ENCODE results near the gene LY6G6D.
A peak's percentile ranks its signal among the peaks of the same experiment; 100 is the strongest.

Gene LY6G6D

DNA sequence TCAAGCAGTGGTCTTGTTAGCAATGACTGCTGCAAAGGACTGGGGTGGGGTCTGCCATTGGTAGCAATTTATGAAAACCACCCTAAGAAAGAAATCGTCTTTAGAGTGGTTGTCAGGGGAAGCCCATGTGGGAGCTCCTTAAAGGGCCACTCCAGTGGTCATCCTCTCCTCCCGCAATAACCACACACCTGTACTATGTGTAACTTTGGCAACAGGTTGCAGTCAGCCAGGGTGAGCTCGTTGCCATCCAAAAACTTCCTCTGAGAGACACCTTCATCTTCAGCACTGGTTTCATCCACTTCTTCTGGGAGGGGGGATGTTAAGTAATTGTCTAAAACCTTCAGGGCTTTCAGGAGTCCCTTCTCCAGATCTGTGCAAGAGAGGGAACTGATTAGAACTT, 16.9 kb downstream of the LY6G6D start:
- TF ChIP-seq, protein P1, sequence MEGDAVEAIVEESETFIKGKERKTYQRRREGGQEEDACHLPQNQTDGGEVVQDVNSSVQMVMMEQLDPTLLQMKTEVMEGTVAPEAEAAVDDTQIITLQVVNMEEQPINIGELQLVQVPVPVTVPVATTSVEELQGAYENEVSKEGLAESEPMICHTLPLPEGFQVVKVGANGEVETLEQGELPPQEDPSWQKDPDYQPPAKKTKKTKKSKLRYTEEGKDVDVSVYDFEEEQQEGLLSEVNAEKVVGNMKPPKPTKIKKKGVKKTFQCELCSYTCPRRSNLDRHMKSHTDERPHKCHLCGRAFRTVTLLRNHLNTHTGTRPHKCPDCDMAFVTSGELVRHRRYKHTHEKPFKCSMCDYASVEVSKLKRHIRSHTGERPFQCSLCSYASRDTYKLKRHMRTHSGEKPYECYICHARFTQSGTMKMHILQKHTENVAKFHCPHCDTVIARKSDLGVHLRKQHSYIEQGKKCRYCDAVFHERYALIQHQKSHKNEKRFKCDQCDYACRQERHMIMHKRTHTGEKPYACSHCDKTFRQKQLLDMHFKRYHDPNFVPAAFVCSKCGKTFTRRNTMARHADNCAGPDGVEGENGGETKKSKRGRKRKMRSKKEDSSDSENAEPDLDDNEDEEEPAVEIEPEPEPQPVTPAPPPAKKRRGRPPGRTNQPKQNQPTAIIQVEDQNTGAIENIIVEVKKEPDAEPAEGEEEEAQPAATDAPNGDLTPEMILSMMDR (IDR thresholded peaks at IDR 0.05; ENCODE audit: borderline replicate concordance, insufficient read depth, low read depth, low read length): no peak
- no peak overlapping the region for H3K4me3 ChIP-seq (ENCODE audit: low read depth, low read length)

DNA sequence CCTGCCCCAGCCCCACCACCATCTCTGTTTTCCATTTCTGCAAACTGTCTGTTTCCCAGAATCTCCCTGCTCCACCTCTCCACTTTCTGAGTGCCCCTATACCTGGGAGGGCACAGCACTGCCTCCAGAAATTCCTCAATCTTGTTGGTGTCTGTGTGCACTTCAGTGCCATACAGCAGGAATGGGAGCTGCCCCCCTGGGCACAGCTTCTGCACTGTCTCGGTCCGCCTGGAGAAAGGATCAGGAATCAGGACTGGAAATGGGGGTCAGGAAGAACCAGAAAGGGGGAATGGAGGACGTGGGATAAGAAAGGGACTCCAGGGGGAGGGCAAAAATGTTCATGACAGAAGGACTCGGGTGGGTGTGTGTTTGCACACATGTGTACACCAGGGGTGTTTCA, 18.6 kb downstream of the LY6G6D start:
- TF ChIP-seq, protein P1 (IDR thresholded peaks at IDR 0.05; ENCODE audit: borderline replicate concordance, insufficient read depth, low read depth, low read length): no peak

DNA sequence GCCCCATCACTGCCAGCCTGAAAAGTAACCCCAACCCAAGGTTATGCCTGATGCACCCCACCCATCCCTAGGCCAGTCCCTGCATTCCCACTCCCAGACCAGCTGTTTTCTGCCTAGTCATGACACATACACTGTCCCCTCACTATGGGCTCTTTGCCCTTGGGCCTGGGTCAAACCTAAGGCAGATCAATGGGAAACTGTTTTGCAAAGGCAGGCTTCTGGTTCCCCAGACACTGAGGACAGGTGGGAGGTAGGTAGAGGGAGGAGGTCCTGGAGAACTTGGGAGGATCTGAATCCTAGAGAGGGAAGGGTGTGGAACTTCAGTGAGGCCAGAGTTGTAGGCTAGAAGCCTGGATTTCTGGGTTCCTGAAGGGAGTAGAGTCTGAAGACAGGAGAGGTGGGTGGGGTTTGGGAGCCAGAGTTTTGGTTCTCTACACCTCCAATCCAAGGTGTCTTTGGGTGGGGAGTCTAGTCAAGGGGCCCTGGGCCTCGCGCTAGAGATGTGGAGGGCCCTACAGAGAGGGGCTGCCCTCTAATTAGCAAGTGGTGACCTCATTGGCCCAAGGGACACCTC, 19.2 kb downstream of the LY6G6D start:
- TF ChIP-seq, protein P1 (IDR thresholded peaks at IDR 0.05; ENCODE audit: borderline replicate concordance, insufficient read depth, low read depth, low read length): no peak
- peak overlapping the region; percentile 64 for H3K4me3 ChIP-seq (ENCODE audit: low read depth, low read length)

More for the DNA sequence above, 18.6 kb downstream of the LY6G6D start:
- no peak overlapping the region for H3K4me3 ChIP-seq (ENCODE audit: low read depth, low read length)

DNA sequence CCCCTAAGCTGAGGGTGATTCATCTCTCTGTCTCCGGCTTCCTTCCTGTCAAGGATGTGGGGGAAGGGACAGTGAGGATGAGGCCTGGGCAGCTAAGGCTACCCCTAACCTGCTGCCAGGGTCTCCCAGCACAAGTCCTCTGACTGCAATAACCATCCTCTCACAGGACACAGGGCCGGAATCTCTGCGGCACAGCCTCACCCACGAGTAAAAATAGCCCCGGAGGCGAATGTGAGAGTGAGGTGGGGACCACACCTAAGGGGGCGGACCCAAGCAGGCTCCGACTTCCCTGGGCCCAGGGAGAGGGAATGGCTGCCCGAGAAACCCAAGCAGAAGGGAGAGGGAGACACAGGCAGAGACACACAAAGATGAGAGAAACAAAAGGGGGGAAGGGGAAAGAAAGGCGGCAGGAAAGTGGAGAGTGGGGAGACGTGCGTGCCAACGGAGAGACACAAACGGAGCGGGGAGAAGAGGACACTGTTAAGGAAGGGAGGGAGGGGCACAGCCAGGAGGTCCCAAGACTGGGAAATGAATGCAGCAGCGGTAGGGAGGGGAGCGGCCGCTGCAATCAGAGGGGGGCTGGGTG, 19.8 kb downstream of the LY6G6D start:
- H3K4me3 ChIP-seq (ENCODE audit: low read depth, low read length): peak overlapping the region; percentile 64
- TF ChIP-seq, protein P1 (IDR thresholded peaks at IDR 0.05; ENCODE audit: borderline replicate concordance, insufficient read depth, low read depth, low read length): no peak

DNA sequence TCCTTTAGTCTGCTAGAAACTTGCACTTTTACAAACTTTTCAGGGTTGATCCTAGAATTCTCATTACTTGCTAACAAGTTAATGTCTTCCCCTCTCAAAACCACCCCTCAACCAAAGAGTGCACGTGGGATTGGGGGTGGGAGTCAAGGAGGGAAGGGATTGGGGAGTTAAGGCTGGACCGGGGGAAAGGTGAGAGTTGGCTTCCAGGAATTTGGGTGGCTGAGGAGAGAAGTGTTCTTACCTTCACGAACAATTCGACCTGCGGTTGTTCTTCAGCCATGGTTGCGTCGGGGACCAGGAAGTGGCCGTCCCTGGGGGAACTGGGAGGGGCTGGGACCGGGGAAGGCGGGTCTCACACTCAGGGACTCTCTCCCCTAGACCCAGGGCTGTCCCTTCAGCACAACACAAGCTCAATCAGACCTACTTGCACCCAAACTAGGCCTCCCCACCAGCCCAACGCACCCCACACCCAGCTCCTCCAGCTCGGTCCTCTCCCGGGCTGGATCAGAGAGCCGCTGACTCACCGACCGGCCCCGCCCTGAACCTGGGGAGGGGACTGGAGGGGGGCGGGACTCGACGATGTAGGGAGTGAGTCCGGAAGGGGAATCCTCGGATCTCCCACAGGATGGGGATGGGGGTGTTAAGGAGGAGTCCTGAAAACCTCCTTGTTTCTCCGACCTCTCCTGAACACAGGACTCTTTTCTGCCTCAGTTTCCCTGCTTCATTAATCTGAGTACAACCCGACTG, 21.0 kb downstream of the LY6G6D start, which contains the start of gene CLIC1:
Gene CLIC1 (minus strand): TSS at position 510 of the 747 bp plus-strand sequence. CDS start 230 bp downstream, at position 280.
- TF ChIP-seq, protein P1 (IDR thresholded peaks at IDR 0.05; ENCODE audit: borderline replicate concordance, insufficient read depth, low read depth, low read length): no peak
- peak within 1 kb of the TSS; percentile 64 for H3K4me3 ChIP-seq (ENCODE audit: low read depth, low read length)

- TF ChIP-seq, protein P1 (IDR thresholded peaks at IDR 0.05; ENCODE audit: borderline replicate concordance, insufficient read depth, low read depth, low read length): no peak
- peak overlapping the region; percentile 64 for H3K4me3 ChIP-seq (ENCODE audit: low read depth, low read length)
Measured at GRCh38 chr6:31736768-31737314, 21.7 kb downstream of the LY6G6D start.

All from GM12875 (cell line).